Dedifferentiated amniotic fluid mesenchymal stem cell (primary cell): Measurements from ENCODE around the gene USP47.
A peak's percentile ranks its signal among the peaks of the same experiment; 100 is the strongest.

Experiments used
- DNase-seq: peaks from one replicate; pipeline ENCODE4 v3.0.0-alpha.2; 2016; ENCODE audit errors: extremely low spot score

USP47 gene

GRCh38 chr11:11966354-11966741, 124.6 kb downstream of the USP47 start:
- DNase-seq: no peak

- no peak for DNase-seq
Observed at GRCh38 chr11:11966826-11967668, 125.3 kb downstream of the USP47 start.

GRCh38 chr11:11967669-11968510, 126.1 kb downstream of the USP47 start:
- no peak for DNase-seq

GRCh38 chr11:11968511-11969280, 126.9 kb downstream of the USP47 start:
- DNase-seq: peak; percentile 25

GRCh38 chr11:11969380-11970215, 127.8 kb downstream of the USP47 start:
- no peak for DNase-seq

DNA sequence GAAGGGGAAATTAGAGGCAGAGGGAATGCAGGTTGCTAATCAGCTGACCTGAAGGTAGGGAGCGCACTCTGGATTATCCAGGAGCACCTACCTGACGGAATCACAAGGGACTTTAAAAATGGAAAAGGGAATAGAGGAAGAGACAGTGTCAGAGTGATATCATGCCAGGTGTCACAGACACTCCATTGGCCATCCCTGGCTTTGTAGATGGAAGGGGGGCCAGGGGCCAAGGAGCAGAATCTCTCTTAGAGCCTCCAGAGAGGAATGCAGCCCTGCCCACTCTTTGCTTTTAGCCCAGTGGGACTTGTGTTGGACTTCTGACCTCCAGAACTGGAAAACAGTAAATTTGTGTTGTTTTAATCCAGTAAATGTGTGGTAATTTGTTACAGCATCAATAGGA, 128.8 kb downstream of the USP47 start:
- DNase-seq: no peak

DNA sequence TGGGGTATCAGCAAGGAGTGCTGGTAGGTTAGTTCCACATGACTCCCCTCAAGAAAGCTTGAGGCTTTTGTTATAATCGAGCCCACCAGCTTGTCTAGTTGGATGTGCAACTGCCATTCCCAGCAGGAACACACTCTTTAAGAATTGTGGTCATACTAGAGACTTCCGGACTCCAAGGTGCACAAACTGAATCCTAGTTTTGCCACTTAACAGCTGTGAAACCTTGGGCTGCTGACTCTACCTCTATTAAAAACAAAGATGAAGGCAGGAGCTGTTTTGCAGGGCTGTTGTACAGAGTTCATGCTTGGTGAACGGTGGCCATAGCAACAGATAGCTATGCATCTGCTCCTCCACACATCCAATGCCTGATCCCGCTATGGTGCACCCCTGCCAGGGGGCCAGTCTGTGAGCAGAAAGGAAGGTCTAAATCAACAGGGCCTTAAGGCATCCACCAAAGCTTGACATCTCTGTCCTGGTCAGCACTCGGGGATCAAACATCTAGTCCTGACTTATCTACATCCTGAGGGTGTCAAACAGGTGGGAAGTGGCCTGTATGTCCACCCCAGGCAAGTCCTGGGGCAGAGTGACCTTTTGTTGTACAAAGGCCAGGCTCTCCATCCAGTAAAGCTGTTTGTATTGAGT, 130.3 kb downstream of the USP47 start:
- DNase-seq: no peak

DNA sequence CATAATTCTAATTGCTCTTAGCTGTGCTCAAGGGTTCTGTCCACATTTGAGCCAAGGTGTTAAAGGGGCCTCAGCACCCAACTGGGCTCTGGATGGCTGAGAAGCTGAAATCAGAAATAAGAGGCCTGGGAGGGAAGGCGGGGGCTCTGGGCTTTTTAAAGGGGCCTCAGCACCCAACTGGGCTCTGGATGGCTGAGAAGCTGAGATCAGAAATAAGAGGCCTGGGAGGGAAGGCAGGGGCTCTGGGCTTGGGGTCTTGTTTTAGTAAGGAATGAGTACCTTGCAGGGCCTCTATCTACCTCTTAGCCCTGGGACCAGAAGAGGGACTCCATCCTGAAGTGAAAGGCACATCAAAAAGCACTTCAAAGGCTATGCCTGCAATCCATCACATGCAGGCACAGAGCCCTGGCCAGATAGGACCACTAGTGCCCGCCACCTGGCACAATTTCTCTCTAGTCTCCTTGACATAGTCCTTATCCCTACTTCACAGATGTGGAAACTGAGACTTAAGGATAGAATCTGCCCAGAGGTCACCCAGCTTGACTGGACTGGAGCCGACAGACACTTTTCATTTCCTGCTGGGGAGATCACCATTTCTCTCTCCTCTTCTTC, 131.1 kb downstream of the USP47 start:
- no peak for DNase-seq

DNA sequence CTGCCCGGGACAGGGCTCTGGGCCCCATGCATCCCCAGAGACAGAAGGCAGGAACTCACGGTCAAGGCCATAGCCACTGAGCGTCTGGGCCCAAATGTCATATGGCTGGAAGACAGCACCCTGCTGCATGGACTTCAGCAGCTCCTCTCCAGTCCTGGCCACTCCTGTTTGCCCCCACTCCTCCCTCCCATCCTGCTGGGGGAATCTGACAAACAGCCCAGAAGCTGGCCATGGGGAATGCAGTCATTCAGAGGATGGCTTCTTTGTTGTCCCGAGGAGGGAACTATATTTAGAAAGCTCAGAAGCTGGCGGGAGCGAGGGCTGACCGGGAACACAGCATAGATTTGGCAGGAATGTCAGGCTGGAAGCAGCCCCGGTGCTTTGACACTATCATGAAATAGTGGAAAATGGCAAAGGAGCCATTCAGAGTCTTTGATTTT, 131.6 kb downstream of the USP47 start:
- DNase-seq: peak; percentile 70

DNA sequence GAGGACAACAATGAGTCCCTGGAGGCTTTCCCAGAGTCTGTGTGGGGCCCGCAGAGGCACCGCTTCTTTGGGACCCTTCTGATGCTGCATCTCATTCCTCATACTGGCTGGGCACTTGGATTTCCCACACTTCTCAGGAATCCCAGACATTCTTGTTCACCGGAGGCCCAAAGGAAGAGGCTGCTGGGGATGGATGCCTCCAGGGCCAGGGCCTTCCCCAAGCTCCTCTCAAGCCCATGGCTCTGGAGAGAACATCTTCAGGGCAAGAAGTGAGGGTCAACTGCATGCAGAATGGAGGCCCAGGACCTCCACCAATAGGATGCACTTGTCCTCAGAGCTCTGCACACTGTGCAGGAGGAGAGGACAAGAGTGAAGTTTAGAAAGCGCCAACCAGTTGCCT, 132.1 kb downstream of the USP47 start:
- DNase-seq: no peak

DNA sequence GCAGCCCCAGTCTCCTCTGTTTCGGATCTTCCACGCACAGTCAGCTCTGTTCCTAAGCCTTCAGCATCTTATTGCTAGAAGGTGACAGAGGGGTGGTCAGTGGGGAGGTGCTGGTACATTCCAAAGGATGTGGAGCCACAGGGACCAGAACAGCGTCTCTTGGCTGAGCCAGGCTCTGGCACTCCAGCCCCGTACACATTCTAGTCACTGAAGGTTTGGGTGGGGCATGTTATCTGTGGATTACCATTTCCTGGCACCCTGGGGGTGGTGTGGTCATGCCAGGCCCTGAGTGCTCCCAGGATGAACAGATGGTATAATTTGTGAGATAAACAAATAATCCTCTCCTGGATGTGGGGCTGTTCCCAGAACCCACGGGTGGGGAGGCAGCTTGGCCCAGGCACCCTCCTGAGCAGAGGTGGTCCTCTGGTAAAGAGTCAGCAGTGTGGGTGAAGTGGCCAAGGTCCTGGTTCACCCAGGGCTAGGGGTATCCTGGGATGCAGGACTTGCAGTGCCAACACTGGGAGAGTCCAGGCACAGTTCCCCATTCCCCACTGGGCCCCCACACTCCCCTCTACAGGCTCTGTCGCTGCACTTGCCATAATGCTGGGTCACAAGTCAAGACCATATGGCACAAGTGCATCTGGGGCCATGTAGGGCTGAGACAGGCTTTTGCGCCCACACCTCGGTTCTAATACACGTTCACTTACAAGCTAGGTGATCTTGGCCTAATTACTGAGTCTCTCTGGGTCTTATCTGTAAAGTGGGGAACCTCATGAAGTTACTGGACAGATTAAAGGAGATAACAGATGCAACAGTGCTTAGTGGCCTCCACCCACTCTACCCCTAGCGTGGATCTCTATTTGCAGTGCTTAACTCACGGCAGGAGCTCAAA, 133.7 kb downstream of the USP47 start:
- no peak for DNase-seq

GRCh38 chr11:11976481-11977127, 134.8 kb downstream of the USP47 start:
- DNase-seq: no peak

DNA sequence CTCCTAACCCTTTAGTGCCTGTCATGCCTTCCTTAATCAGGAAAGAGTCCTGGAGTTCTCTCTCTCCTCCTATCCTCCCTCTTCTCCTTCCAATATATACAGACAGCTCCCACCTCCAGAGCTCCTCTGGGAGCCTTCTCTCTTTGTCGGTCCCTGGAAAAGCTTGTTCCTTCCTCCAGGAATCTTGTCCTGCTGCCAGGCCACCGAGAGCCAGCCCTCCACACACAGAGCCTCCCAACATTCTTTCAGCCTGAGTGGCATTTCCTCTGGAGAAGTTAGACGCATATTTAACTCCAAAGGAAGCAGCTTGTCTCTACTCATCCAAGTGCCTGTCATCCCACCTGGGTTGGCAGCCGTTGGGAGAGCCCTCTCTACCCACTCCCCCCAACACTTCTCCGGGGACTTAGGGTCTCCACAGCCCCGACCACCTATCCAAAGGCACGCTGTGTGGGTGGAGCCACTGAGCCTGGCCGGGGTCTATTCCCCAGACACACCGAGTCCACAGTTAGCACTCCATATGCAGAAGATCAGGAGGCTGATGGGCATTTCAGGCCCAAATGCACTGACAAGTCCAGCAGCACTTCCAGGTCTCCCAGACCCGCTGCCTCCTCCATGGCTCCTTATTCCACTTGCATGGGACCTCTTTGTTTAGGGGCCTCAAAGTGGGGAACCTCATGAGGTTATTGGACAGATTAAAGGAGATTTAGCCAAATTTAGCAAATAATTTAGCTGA, 135.6 kb downstream of the USP47 start:
- DNase-seq: peak; percentile 86

DNA sequence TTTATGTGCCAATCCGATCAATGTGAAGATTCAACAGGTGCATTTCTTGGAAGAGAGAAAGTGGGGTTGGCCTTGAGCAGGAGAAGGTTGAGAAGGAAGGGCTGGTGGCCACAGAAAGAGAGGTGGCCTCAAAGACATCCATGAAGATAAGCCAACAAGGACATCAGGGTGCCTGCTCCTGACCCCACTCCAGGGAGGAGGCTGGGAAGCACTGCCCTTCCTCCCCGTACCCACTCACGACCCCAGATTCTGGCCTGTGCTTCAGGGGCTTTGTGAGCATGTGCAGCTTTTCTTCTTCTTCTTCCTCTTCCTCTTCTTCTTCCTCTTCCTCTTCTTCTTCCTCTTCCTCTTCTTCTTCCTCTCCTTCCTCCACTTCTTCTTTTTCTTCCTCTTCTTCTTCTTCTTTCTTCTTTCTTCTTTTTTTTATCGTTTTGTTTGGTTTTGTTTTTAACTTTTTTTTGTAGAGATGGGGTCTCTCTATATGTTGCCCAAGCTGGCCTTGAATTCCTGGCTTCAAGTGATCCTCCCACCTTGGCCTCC, 136.4 kb downstream of the USP47 start:
- DNase-seq: no peak

DNA sequence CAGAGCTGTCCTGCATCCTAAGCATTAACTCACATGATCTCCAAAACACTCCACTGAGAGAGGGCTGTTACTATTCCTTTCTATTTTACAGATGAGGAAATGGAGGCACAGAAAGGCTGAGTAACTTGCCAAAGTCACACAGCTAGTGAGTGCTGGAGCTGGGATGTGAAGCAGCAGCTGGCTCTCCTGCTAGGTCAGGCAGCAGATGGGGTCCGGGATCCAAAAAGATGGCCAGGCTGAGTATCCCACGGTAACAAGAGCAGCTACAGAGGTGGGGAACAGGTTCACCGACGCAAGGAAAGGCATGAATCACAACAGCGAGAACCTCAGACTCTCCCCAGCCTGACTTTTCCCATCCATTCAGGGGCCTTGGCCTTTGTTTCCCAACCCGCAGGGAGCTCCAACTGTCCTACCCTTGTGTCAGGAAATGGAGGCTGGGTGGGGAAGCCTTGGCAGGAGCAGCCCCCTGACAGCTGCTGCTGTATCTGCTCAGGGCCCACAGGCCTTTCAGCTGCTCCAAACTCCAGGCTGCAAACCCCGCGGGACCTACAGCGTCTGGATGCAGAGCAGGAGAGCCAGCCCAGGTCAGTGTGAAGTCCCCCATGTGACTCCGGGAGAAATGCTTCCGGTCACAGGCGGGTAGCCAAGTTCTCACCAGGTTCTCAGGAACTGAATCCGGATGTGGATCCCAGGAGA, 137.2 kb downstream of the USP47 start:
- no peak for DNase-seq

GRCh38 chr11:11979488-11980117, 137.8 kb downstream of the USP47 start:
- DNase-seq: peak; percentile 68

DNA sequence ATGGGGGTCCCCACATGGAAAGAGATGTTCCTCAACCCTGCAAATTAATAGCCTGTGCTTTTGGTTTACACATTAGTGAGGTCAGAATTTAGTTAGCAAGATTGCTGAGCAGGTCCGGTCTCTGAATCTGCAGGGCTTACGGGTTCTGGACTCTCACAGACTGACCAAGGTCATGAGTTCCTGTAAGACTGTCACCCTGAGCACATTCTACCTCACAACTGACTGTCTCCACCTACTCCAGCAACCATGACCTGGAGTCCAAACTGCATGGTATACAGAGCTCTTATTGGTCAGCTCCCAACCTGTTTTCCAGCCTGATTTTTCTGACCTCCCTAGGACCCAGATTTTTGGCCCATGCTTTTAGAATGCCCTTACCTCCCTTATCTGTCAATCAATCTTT, 138.4 kb downstream of the USP47 start:
- no peak for DNase-seq
